HL-60 (cell line): ENCODE data around the gene TMEM176B.

Experiments used
- CTCF ChIP-seq: IDR thresholded peaks from one replicate; pipeline ENCODE4 v1.5.1; 2011; ENCODE audit warnings: low read length, control low read depth, inconsistent platforms; ENCODE audit not compliant: insufficient read depth
- POLR2AphosphoS5 ChIP-seq: IDR thresholded peaks from 2 replicates; pipeline ENCODE4 v1.6.1; 2012; ENCODE audit warnings: low read depth

GRCh38 chr7:150849204-150849775, 49.1 kb upstream of the TMEM176B start:
- TF ChIP-seq CTCF (no peak), POLR2AphosphoS5 (no peak)
